Heart left ventricle (tissue), 13 donors: ENCODE data around the gene KRI1.

ENCODE experiments used
- CTCF ChIP-seq, 12 donors: fragments of 200-600 bp; sonication (generic) in 4 of 12; IDR thresholded peaks; one replicate each; pipeline versions ENCODE4 v1.5.0 to v1.8.0; 2018 to 2022; ENCODE audit warnings: antibody characterized with exemption in 12 of 12, mild to moderate bottlenecking in 5 of 12
- POLR2A ChIP-seq, 2 donors: fragments of 450-650 bp; IDR thresholded peaks; one replicate each; pipeline ENCODE4 v1.6.1; 2017; ENCODE audit warnings: antibody characterized with exemption in 2 of 2, mild to moderate bottlenecking in 2 of 2, moderate library complexity in 2 of 2
- donor health status: ischemic (EF 13 %, LVEDD 7.1; RV severe dilation, severe dysfunction).
- donor health status: DM: no; HTN: yes; CAD: no.
- donor health status: DM: no; HTN: no; CAD: no.
- donor health status: ischemic (EF 25% LVEDD 6.9; RV normal size, moderate dysfunction).
- donor health status: ischemic (EF 25% LVEDD 5.7; RV mildly dilated, moderate dysfunction).
- donor health status: ischemic (EF 35%, LVEDD 5.7; RV mildly dilated, moderate dysfunction).
- donor health status: nonischemic (EF 11% LVEDD 7.7; RV severe dilation, severe dysfunction).
- donor health status: DM: yes; HTN: yes; CAD: no.
- donor health status: PGD.
- donor health status: ischemic (EF 29% LVEDD 5.4; RV normal size, mild dysfunction).
- donor health status: nonischemic (EF 23%, LVEDD 6.1; RV moderate dilation, normal function).

- no peak for TF ChIP-seq POLR2A (IDR thresholded peaks at IDR 0.05)
- no peak for TF ChIP-seq CTCF (IDR thresholded peaks at IDR 0.05)
These were observed 17.4 kb upstream of the KRI1 start for GRCh38 chr19:10583036-10583776.
